NCI-H2171 (cell line): ENCODE data around the gene DENND11.

ENCODE experiments used
- DNase-seq: peaks from one replicate; lab custom pipeline; 2025; lab: John Stamatoyannopoulos, UW

The DENND11 gene

DNA sequence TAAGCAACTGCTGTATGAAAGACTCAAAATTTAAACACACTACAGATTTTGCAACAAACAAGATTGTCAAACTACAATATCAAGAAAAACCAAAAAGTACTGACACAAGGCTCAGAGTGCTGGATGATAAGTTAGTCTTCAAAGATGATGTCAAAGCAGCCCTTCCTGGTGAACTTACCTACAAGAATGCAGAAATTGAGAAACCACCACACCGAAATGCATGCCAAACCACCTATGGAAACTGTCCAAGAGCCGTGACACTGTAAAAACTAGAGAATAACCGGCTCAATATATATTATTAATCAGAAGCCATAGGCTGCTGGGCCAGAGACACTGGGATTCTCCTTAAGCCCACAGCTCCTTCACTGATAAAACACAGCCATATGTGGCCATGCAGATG is 25.3 kb downstream of the DENND11 start:
- no peak for DNase-seq

DNA sequence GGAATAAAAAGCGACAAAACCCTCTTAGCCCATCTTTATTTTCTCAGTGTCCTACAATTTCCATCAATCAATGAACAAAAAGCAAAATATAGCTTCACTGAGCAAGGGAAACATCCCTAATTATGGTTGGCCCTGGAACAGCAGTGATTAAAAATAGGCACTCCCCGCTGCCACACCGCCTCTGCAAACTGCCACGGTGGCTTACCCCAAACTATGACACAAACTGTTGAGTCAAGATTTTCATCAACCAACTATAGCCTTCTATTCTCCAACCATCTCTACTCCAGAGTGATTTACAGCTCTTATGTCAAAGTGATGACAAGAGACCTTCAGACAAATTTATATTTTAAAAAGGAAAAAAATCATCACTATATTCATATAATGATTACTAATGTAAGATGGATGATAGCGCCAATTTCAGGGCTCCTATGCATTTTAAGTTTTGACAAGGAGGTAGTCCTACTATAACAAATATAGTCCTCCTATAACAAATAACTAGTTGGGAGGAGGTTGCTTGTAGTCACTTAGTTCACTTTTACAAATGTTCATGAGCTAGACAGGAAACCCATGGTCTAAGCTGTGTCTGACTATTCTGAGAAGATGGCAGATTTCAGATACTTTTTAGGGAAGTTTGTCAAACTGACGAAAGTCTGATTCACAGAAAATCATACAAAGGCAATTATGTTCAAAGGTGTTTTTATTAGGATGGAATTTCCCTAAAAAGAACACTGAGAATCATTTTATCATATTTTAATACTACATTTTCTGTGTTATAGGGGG is 26.3 kb downstream of the DENND11 start:
- DNase-seq = no peak

DNA sequence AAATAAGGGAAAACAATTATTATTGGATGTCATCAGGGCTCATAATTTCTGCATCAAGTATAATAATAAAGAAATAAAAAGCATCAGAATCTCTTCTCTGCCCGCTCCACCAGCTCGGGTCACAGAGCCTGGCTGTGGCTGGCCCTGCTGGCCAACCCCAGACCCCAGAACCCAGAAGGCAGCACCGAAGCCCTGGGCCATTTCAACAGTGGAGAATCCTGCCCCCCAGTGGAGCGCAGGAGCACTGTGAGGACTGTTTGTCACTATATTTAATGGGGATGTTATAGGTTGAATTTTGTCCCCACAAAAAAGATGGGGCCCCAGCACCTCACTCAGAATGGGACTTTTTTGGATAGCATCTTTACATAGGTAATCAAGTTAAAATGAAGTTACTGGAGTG is 27.3 kb downstream of the DENND11 start:
- no peak for DNase-seq

DNA sequence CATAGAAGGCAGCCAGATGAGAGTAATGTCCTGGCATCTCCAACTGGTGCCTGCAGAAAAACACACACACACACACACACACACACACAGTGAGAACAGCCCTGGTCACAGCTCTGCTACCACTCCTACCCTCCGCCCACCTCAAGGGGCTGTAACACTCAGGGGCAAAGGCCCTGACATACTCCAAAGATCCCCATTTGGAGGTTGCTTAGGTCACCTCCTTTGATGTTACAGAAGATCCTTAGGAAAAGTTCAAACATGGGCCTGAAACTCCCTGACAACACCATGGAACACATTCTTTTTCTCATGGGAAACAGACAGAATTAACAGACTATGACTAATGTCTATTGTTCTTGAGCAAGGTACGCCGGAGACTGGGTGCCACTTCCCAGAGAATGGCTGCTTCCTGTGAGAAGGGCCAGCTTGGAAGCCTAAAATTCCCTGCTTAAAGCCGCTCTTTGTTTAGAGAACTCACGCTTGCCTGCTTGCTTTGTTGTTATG is 27.7 kb downstream of the DENND11 start:
- DNase-seq = no peak

DNA sequence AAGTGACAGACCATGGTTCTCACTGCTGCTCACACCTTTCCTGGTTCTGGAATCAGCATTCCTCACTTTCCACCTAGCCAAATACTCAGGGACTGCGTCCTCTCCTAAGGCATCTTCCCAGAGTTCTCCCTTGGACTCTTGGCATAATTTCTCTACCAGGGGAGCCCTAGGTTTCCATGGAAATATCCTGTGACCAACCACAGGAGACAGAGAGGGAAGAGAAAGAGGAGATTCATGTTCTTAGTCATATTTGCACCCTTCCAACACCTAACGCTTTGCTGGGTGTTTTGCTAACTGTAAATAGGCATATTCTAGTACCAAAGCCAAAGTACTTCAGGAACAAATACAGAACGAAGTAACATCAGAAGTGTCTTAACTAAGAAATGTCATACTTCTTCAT is 28.6 kb downstream of the DENND11 start:
- no peak for DNase-seq

DNA sequence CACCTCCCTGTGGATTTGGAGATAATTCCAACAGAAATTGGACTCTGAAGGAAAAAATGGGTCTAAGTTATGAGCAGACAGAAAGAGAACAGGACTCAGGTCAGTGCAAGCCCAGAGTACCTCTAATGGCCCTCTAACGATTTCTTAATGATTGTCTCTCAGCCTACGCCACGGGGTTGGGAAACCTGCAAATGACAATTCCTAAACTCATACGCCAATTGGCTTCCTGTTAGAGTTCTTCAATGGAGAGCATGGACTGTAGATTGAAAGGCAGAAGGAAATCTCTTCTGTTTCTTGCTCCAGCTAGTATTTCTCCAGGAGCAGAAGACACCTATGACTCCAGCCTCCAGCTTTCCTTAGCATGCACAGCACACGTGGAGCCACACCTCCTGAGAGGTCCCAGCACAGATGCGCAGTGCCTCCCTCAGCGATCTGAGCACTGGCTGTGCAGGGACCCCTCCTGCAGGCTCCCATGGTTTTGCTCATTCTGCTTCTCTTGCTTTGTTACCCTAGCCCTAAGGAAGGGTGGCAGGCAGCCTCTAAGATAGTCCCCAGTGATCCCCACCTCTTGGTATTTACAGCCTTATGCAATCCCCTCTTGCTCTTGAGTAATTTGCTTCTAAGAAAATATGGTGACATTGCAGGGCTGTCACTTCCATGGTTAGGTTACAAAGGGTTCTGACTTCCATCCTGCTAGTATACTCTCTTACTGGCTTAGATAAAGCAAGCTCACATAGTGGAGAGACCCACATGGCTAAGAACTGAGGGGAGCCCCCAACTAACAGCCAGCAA is 30.1 kb downstream of the DENND11 start:
- no peak for DNase-seq

DNA sequence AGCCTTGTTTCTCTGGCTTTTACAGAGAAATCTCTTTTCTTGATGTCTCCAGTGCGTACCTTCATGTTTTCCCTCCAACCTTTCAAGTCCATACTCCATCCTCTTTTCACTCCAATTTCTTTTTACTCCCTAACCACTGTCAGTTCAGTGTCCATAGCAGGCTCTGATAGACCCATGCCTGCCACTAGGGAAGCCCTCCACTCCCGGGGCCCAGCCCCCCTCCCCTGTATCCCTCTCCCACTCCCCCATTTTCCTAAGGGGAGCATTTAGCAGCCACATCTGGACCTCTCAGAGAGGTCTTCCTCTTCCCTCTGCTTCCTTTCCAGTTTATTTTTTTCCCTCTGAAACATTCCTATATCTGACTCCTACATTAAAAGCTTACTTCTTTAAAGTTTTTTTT is 33.1 kb downstream of the DENND11 start:
- no peak for DNase-seq

DNA sequence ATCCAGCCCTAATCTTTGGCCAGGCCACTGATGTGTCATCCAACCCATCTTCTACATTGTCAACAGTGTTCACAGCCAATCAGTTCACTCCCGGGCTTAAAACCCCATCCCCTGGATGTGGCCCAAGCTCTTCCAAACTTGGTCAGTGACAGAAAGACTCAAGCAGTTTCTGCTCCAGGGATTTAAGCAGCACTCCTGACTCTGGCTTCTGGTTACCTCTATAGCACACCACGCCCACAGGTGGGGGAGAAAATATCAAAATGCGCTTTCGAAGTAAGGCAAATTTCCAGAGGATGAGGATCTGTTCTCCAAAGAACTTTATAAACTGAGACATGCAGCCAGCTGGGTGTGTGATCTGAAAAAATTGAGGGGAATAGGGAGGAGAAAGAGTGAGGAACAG is 35.9 kb downstream of the DENND11 start:
- no peak for DNase-seq

DNA sequence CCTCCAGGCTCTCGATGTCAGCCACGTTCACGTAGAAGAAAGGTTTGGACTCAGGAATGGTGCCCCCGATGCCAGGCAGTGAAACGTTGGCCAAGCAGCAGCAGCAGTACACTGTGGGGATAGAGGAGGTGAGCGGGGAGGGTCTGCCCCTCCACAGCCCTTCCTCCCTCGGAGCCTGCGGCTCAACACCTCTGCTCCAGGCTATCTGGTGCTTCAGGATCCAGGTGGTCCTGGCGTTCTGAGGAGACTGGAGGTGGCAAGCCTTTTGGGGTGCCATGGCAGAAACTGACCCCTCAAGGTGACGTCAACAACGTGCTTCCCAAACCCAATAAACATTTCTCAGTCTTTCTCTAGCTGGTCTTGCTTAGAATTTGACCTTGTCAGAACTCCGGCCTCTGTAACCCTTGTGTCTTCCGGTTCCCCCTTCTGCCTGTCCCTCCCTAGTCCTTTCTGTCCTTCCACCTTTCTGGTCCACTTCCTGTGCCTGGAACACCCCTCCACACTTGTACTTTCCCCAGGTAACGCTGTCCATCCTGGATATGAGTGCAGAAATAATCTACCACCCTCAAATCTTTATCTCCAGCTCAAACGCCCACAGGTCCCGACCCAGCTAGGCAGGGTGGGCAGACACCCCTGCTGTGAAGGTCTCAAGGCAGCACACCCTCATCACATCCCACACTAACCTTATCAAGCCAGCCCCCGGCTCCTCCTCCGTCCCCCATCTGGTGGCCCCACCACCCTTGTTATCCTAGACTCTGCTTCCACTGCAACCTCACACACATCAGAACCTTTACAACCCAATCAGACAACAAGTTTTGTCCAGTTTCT is 36.5 kb downstream of the DENND11 start:
- DNase-seq = no peak

DNA sequence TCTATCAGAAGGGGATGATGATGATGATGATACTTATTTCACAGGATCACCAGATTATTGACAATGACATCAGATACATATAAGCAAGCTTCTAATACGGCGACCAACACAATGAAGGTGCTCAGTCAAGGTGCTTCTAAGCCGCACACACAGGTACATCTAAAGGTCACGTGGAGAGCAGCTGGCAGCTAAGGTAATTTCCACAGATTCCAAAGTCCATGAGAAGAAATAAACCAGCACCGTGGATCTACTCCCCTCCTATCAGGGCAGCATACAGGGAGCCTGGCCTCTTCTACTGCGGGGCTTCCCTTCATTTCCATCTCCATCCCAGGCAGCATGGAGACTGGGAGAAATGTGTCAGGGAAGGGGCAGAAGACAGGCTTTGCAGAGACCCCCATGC is 37.5 kb downstream of the DENND11 start:
- no peak for DNase-seq

DNA sequence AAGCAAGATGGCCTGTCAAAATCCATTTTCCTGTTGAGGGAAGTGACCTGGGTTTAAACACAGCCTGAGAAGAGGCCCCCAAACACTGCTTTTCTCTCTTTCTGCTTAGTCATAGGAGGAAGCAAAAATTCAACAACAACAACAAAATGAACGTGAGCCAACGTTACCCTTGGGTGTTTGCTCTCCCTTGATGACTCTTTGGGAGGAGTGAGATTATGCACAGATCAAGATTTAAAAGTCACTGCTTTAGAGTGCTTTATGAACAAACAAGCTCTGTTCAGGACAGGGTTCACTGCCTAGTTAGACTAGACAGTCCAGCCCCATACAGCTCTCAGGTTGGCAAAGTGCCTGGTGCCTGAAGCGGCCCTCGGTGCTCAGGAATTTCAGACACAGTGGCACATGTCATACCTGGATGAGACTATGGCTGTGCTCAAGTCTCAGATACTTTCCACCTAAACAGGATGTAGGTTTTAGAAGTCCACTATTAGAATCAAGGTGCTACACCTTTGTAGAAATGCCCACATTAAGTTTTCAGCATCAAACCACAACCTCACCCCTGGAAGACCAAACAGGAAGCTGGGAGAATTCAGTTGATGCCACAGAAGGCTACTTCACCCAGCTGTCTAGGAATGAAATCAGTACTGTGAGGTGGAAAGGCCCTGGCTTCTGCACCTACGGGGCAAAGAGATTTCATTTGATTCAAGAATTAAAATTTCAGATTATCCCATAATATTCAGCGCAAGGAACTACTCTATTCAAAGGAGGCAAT is 38.7 kb downstream of the DENND11 start:
- no peak for DNase-seq

DNA sequence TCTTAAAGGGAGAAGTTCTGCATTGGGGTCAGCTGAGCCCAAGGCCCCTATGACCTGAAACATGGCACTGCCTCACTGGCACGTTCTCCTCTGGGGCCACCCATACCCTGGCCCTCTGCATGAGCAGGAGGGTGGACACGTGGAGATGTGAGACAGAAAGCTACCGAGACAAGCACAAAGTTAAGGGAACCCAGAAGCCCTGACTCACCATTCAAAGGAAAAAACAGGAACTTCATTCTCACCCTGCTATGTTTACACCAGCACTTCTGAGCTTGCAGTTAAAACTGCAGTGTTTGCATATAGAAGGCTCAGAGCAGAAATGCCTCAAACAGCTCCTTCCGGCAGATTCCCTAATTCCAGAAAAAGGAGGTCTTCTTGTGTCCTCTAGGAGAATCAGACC is 41.7 kb downstream of the DENND11 start:
- DNase-seq = no peak

DNA sequence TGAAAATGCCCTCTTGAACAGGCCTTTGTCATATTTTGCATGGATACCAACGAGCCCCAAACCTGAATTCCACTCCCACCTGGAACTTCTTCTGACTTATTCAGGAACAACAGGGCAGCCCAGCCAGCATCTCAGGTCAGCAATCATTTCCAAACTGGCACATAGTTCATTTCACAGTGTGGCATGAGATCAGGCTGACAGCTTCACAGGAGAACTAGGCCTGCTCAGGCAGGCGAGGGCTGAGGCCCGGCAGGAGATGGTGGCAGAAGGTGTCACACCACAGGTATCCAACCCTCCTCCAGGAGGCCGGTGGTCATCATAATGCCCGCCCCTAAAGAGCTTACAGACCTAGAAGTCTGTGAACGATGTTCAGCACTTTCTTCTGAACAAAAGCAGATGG is 42.5 kb downstream of the DENND11 start:
- DNase-seq = no peak

DNA sequence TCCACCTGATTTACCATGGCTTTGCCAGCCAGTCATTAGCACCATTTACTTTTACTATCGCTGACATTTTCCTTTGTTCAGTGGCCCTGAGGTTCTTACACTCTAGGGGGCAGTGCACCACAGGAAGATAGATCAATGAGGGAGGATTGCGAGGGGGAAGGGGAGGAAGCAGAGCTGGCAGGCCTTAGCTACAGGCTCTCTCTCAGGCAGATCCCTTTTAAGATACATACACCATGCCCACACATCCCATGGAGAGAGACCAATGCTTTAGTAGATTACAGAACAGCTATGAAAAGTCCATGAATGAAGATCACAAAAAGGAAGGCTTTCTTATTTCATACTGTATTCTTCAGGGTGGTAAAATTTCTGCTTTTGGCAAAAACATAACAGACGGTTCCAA is 47.4 kb downstream of the DENND11 start:
- DNase-seq = peak; percentile 31

DNA sequence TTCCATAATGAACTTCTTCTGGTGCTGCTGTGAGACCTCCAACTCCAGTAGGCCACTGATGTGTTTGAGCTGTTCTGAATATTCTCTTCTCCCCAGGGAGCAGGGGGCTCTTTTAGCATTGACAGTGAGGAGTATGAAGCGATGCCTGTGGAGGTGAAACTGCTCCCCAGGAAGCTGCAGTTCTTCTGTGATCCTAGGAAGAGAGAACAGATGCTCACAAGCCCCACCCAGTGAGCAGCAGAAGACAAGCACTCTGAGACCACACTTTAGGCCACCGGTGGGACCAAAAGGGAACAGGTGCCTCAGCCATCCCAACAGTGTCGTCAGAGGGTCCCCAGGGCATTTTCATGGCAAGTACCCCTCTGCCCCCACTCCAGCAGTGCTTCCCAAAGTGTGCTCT is 49.3 kb downstream of the DENND11 start:
- DNase-seq = no peak
